K562 (cell line): ENCODE results near the gene GFAP. TPM values are rescaled to one million over a fixed set of nuclear protein-coding genes. Genes with fewer than 3 reads are reported as not detected.

ENCODE experiments used
- BCL6 ChIP-seq: fragments of 250-450 bp; sonication (Bioruptor Pico); IDR thresholded peaks from 2 replicates; pipeline ENCODE4 v1.4.0; 2020
- CEBPG ChIP-seq, 3 experiments: fragments of 200-800 bp in 1 of 3; sonication (Bioruptor generic) in 1 of 3; sonication (generic) in 1 of 3; formaldehyde crosslinking in 1 of 3; IDR thresholded peaks in 2 of 3; conservative IDR thresholded peaks in 1 of 3; 2 replicates each; pipeline versions ENCODE4 v1.6.1 to v1.8.0; 2016 to 2022; ENCODE audit warnings: missing compliant biosample characterization in 2 of 3, missing genetic modification characterization in 2 of 3, mild to moderate bottlenecking in 1 of 3, missing genetic modification reagents in 1 of 3
- DMBX1 ChIP-seq: fragments of 250-450 bp; sonication (Bioruptor Pico); IDR thresholded peaks from 2 replicates; pipeline ENCODE4 v1.8.0; 2022; ENCODE audit warnings: inconsistent platforms, mild to moderate bottlenecking, moderate library complexity, borderline replicate concordance
- ETV5 ChIP-seq: sonication (generic); formaldehyde crosslinking; IDR thresholded peaks from 2 replicates; pipeline ENCODE4 v1.4.0; 2020; ENCODE audit warnings: low read depth, mild to moderate bottlenecking, missing genetic modification reagents
- FOS ChIP-seq: IDR thresholded peaks from 3 replicates; pipeline ENCODE4 v1.6.1; 2011; ENCODE audit not compliant: insufficient read length; ENCODE audit errors: extremely low read depth
- FOXA1 ChIP-seq: fragments of 450-650 bp; IDR thresholded peaks from 2 replicates; pipeline ENCODE4 v1.6.1; 2016; ENCODE audit warnings: mild to moderate bottlenecking, borderline replicate concordance
- MEF2D ChIP-seq: conservative IDR thresholded peaks from 2 replicates; pipeline ENCODE4 v1.6.1; 2016; ENCODE audit warnings: low read depth, missing genetic modification characterization, missing compliant biosample characterization
- MYC ChIP-seq, 2 experiments: fragments of 250-450 bp in 1 of 2; sonication (Bioruptor Pico) in 1 of 2; IDR thresholded peaks; 2 replicates each; pipeline versions ENCODE4 v1.5.1 to v1.6.1; 2012 to 2021; ENCODE audit warnings: low read depth in 2 of 2, borderline replicate concordance in 1 of 2, improper control_type of control experiment in 1 of 2, low read length in 1 of 2, mild to moderate bottlenecking in 1 of 2, moderate library complexity in 1 of 2
- NEUROD1 ChIP-seq: fragments of 150-350 bp; IDR thresholded peaks from 2 replicates; pipeline ENCODE4 v1.6.1; 2014; ENCODE audit warnings: borderline replicate concordance, low read length, low read depth; ENCODE audit not compliant: partially characterized antibody
- NFRKB ChIP-seq: fragments of 450-650 bp; IDR thresholded peaks from 2 replicates; pipeline ENCODE4 v1.6.1; 2016; ENCODE audit warnings: low read depth
- NONO ChIP-seq, 2 experiments: fragments of 200-400 bp in 1 of 2; fragments of 450-650 bp in 1 of 2; formaldehyde crosslinking in 1 of 2; IDR thresholded peaks; 2 replicates each; pipeline ENCODE4 v1.6.1; 2017; ENCODE audit warnings: low read depth in 2 of 2, mild to moderate bottlenecking in 2 of 2, moderate library complexity in 2 of 2, low read length in 1 of 2
- SMAD4 ChIP-seq: fragments of 250-450 bp; sonication (Bioruptor Pico); conservative IDR thresholded peaks from 2 replicates; pipeline ENCODE4 v1.8.0; 2021; ENCODE audit warnings: inconsistent platforms, mild to moderate bottlenecking, moderate library complexity
- SMARCC2 ChIP-seq: fragments of 450-650 bp; IDR thresholded peaks from 2 replicates; pipeline ENCODE4 v1.6.1; 2017; ENCODE audit warnings: antibody characterized with exemption, moderate library complexity, mild to moderate bottlenecking, low read depth
- TAF7 ChIP-seq: fragments of 450-650 bp; IDR thresholded peaks from 2 replicates; pipeline ENCODE4 v1.6.1; 2016; ENCODE audit warnings: missing genetic modification characterization, missing compliant biosample characterization
- YBX1 ChIP-seq: fragments of 450-650 bp; IDR thresholded peaks from 2 replicates; pipeline ENCODE4 v1.7.1; 2016; ENCODE audit warnings: mild to moderate bottlenecking
- ZBTB1 ChIP-seq: sonication (generic); formaldehyde crosslinking; IDR thresholded peaks from 2 replicates; pipeline ENCODE4 v1.8.1; 2023; ENCODE audit warnings: missing genetic modification reagents, low read depth, mild to moderate bottlenecking, borderline replicate concordance
- ZEB2 ChIP-seq: fragments of 450-650 bp; IDR thresholded peaks from 2 replicates; pipeline ENCODE4 v1.6.1; 2016
- ZKSCAN8 ChIP-seq: fragments of 200-800 bp; sonication (Bioruptor generic); IDR thresholded peaks from 2 replicates; pipeline ENCODE4 v1.6.1; 2016; ENCODE audit warnings: missing genetic modification characterization, missing compliant biosample characterization
- ZNF384 ChIP-seq: IDR thresholded peaks from 2 replicates; pipeline ENCODE4 v1.6.1; 2012; ENCODE audit warnings: low read depth, low read length, improper control_type of control experiment
- polyA plus RNA-seq, 8 experiments: library from polyadenylated mRNA; depleted of rRNA in 4 of 8; stranded (reverse) in 5 of 8; unstranded in 3 of 8; fragments of >200 nt; fragmentation: Nextera tagmentation in 2 of 8; fragmentation: Illumina TruSeq in 1 of 8; extraction: Ambion mirVana in 2 of 8; extraction: Trizol in 1 of 8; gene quantifications; 2 replicates each; pipeline versions ENCODE4 v1.2.1 to v1.2.3, GENCODE V29; 2011 to 2014; ENCODE audit warnings: inconsistent platforms in 1 of 8, missing spikeins in 1 of 8
- total RNA-seq, 7 experiments: library from RNA; depleted of rRNA in 6 of 7; stranded (reverse); fragments of >200 nt in 6 of 7; fragmentation: Illumina TruSeq in 2 of 7; extraction: Trizol in 2 of 7; gene quantifications; 2 replicates each; pipeline versions ENCODE4 v1.2.1 to v1.2.3, GENCODE V29; 2011 to 2021; ENCODE audit warnings: low replicate concordance in 1 of 7
- TF ChIP-seq, protein P1 (sequence below), 2 experiments: fragments of 450-650 bp in 1 of 2; IDR thresholded peaks; 2 replicates each; pipeline ENCODE4 v1.6.1; 2011 to 2017; ENCODE audit warnings: low read depth in 2 of 2, antibody characterized with exemption in 1 of 2, borderline replicate concordance in 1 of 2, low read length in 1 of 2, mild to moderate bottlenecking in 1 of 2, mixed read lengths in 1 of 2; ENCODE audit not compliant: control insufficient read depth in 1 of 2
- TF ChIP-seq, protein P2 (sequence below): sonication (generic); formaldehyde crosslinking; IDR thresholded peaks from 2 replicates; pipeline ENCODE4 v1.8.0; 2022; ENCODE audit warnings: missing genetic modification reagents, mild to moderate bottlenecking, borderline replicate concordance

Gene GFAP
- total and polyA plus RNA-seq, 9 of the 15 experiments (the other 6 are each of a cell fraction or from before 2014, with no cell fraction given) = 0.07 to 1.4 (median 0.60) TPM; not detected in 1

DNA sequence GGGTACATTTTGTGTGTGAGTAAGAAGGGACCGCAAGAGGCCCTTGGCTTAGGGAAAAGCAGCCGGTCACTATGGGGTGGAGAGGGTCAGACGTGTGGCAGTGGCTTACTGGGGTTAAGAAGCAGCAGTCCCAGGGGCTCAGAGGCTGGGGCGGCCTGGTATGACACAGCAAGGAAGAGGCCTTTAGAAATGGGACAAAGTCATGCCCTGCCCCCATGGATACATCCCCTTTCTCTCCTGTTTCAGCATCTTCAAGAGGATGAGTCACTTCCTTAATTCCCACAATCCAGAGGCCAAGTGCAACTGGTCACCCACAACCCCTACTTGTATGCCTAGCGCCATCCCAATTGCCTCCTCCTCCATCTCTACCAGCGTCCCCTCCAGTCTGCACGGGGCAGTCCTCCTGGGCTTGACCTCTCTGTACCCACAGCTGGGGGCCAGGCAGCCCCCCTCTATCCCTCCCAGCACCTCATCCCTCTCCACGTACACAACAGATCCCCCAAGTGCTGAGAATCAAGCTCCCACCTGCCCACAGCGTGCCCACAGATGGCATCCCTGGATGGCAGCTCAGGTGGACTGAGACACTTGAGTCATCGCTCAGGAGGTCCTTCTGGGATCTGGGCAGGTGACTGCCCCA, 9.2 kb downstream of the GFAP start (continued):
- TF ChIP-seq, protein P1, sequence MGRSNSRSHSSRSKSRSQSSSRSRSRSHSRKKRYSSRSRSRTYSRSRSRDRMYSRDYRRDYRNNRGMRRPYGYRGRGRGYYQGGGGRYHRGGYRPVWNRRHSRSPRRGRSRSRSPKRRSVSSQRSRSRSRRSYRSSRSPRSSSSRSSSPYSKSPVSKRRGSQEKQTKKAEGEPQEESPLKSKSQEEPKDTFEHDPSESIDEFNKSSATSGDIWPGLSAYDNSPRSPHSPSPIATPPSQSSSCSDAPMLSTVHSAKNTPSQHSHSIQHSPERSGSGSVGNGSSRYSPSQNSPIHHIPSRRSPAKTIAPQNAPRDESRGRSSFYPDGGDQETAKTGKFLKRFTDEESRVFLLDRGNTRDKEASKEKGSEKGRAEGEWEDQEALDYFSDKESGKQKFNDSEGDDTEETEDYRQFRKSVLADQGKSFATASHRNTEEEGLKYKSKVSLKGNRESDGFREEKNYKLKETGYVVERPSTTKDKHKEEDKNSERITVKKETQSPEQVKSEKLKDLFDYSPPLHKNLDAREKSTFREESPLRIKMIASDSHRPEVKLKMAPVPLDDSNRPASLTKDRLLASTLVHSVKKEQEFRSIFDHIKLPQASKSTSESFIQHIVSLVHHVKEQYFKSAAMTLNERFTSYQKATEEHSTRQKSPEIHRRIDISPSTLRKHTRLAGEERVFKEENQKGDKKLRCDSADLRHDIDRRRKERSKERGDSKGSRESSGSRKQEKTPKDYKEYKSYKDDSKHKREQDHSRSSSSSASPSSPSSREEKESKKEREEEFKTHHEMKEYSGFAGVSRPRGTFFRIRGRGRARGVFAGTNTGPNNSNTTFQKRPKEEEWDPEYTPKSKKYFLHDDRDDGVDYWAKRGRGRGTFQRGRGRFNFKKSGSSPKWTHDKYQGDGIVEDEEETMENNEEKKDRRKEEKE (IDR thresholded peaks at IDR 0.05; ENCODE audit: borderline replicate concordance in 1 of 2, control insufficient read depth in 1 of 2, low read depth in 2 of 2, low read length in 1 of 2) = no peak
- peak; percentile 90 for TF ChIP-seq ETV5 (CRISPR knock-in tag)
- TF ChIP-seq TAF7 (tag) = 0 out of 2 replicates have a peak, but pooled peaks have one; percentile 18
- no peak for TF ChIP-seq BCL6 (CRISPR knock-in tag)
- TF ChIP-seq, protein P2, sequence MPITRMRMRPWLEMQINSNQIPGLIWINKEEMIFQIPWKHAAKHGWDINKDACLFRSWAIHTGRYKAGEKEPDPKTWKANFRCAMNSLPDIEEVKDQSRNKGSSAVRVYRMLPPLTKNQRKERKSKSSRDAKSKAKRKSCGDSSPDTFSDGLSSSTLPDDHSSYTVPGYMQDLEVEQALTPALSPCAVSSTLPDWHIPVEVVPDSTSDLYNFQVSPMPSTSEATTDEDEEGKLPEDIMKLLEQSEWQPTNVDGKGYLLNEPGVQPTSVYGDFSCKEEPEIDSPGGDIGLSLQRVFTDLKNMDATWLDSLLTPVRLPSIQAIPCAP = no peak
- 0 out of 2 replicates have a peak, but pooled peaks have one; percentile 43 for TF ChIP-seq ZKSCAN8 (CRISPR knock-in tag)
- TF ChIP-seq ZNF384 = no peak
- 0 out of 2 replicates have a peak, but pooled peaks have one; percentile 39 for TF ChIP-seq ZBTB1 (CRISPR knock-in tag)
- no peak for TF ChIP-seq FOXA1
- TF ChIP-seq FOS = peak; percentile 42
- TF ChIP-seq NONO (IDR thresholded peaks at IDR 0.05; ENCODE audit: low read depth in 2 of 2, low read length in 1 of 2) = no peak
- peak; percentile 82 for TF ChIP-seq CEBPG (CRISPR knock-in tag; IDR thresholded peaks at IDR 0.05)
- peak in 1 of 2 experiments; percentile 84; a peak in 2 of 4 replicates for TF ChIP-seq CEBPG (tag; conservative IDR thresholded peaks at IDR 0.05 in 1 of 2, IDR thresholded peaks at IDR 0.05 in 1 of 2)
- peak; percentile 16 for TF ChIP-seq NEUROD1
- peak; percentile 32; the same call in 1 of the 2 replicates for TF ChIP-seq SMARCC2
- TF ChIP-seq MEF2D (tag) = 0 out of 2 replicates have a peak, but pooled peaks have one; percentile 21
- no peak for TF ChIP-seq YBX1
- peak; percentile 48; the same call in 1 of the 2 replicates for TF ChIP-seq SMAD4 (CRISPR knock-in tag)
- no peak; the same call in 1 of the 2 replicates for TF ChIP-seq NFRKB
- 0 out of 2 replicates have a peak, but pooled peaks have one; percentile 43 for TF ChIP-seq ZEB2
- peak; percentile 71 for TF ChIP-seq DMBX1 (CRISPR knock-in tag)
- TF ChIP-seq MYC (IDR thresholded peaks at IDR 0.05; ENCODE audit: low read depth, low read length) = 0 out of 2 replicates have a peak, but pooled peaks have one; percentile 14
- no peak for TF ChIP-seq MYC (CRISPR knock-in tag; IDR thresholded peaks at IDR 0.05; ENCODE audit: borderline replicate concordance, low read depth)
